Skeletal muscle satellite cell (primary cell): ENCODE measurements around the gene UBR4.

Experiments
- H3K27me3 ChIP-seq: 2 replicates; pipeline ENCODE4 v1.7.0; 2013; ENCODE audit warnings: low read length; ENCODE audit not compliant: control insufficient read depth, insufficient read depth
- H3K36me3 ChIP-seq: 2 replicates; pipeline ENCODE4 v1.7.0; 2013; ENCODE audit warnings: mild to moderate bottlenecking, control low read depth, low read length; ENCODE audit not compliant: insufficient read depth
- H3K4me1 ChIP-seq: 2 replicates; pipeline ENCODE4 v1.7.0; 2013; ENCODE audit warnings: low read length; ENCODE audit not compliant: control insufficient read depth, insufficient read depth
- H3K4me2 ChIP-seq: 2 replicates; pipeline ENCODE4 v1.7.0; 2013; ENCODE audit warnings: mild to moderate bottlenecking, low read length
- H3K4me3 ChIP-seq: 2 replicates; pipeline ENCODE4 v1.7.0; 2013; ENCODE audit warnings: low read length
- H3K9ac ChIP-seq: 2 replicates; pipeline ENCODE4 v1.7.0; 2013; ENCODE audit warnings: mild to moderate bottlenecking, low read depth, low read length, moderate library complexity
- H3K9me3 ChIP-seq: replicated peaks from 2 replicates; pipeline ENCODE4 v1.7.0; 2013; ENCODE audit warnings: mild to moderate bottlenecking, control low read depth, low read length

The UBR4 gene

GRCh38 chr1:19157653-19158052, 52.4 kb downstream of the UBR4 start:
- Histone ChIP-seq H3K9ac (no peak overlapping the region), H3K9me3 (no peaks in the 10 kb centered on the region), H3K4me2 (no peak overlapping the region), H3K4me1 (no peaks in the 10 kb centered on the region), H3K4me3 (no peak overlapping the region), H3K36me3 (peaks cover 100% of the 10 kb centered on the region), H3K27me3 (no peaks in the 10 kb centered on the region)

- H3K4me2 ChIP-seq, result no peak overlapping the region
- H3K9me3 ChIP-seq, result no peaks in the 10 kb centered on the region
- peaks cover 100% of the 10 kb centered on the region for H3K36me3 ChIP-seq
- H3K4me1 ChIP-seq, result no peaks in the 10 kb centered on the region
- H3K4me3 ChIP-seq, result no peak overlapping the region
- no peak overlapping the region for H3K9ac ChIP-seq
- no peaks in the 10 kb centered on the region for H3K27me3 ChIP-seq
Measured at GRCh38 chr1:19156676-19157075, 53.4 kb downstream of the UBR4 start.

- H3K27me3 ChIP-seq, result no peaks in the 10 kb centered on the region
- peaks cover 100% of the 10 kb centered on the region for H3K36me3 ChIP-seq
- no peak overlapping the region for H3K9ac ChIP-seq
- H3K4me2 ChIP-seq, result no peak overlapping the region
- no peaks in the 10 kb centered on the region for H3K4me1 ChIP-seq
- H3K4me3 ChIP-seq, result no peak overlapping the region
- no peaks in the 10 kb centered on the region for H3K9me3 ChIP-seq
Measured at GRCh38 chr1:19154876-19155275, 55.2 kb downstream of the UBR4 start.

DNA sequence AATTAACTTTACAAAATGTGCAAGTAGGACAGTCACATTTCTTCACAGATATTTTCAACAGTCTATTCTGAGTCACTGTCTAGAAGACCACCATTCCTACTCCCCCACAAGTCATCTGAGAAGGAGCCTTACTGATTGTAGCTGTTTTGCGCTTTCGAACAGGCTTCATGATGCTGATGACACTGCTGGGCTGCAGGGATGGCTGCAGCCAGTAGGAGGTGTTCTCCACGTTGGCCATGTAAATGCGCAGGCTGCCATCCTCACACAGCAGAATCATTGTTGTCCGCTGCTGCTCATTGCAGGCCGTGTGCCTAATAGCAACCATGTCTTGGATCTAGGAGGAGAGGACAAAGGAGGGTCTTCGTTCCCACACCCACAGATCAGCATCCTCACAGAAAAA, 56.9 kb downstream of the UBR4 start:
- H3K27me3 ChIP-seq, result no peaks in the 10 kb centered on the region
- peaks cover 100% of the 10 kb centered on the region for H3K36me3 ChIP-seq
- H3K9me3 ChIP-seq, result no peaks in the 10 kb centered on the region
- no peak overlapping the region for H3K9ac ChIP-seq
- no peaks in the 10 kb centered on the region for H3K4me1 ChIP-seq
- no peak overlapping the region for H3K4me3 ChIP-seq
- H3K4me2 ChIP-seq, result no peak overlapping the region

DNA sequence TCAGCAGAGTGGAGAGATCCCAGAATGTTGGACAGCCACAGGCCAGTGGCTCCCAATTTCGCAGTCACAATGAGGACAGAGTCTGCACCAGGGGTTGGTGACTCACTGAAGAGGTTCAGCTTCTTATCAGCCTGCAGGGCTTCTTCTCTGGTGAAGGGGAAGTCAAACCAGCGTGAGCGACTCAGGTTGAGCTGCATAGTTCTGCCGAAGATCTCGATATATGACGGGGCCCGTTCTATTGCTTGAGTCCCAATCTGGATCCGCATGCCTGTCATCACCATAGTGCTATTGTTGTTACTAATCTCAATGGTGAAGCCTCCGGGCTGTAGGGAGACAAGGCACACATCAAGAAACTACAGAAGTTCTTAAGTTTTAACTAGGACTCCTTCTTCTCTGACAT, 58.5 kb downstream of the UBR4 start:
- Histone ChIP-seq H3K4me2 (no peak overlapping the region), H3K9me3 (no peaks in the 10 kb centered on the region), H3K4me1 (no peaks in the 10 kb centered on the region), H3K4me3 (no peak overlapping the region), H3K27me3 (no peaks in the 10 kb centered on the region), H3K36me3 (peaks cover 100% of the 10 kb centered on the region), H3K9ac (no peak overlapping the region)

DNA sequence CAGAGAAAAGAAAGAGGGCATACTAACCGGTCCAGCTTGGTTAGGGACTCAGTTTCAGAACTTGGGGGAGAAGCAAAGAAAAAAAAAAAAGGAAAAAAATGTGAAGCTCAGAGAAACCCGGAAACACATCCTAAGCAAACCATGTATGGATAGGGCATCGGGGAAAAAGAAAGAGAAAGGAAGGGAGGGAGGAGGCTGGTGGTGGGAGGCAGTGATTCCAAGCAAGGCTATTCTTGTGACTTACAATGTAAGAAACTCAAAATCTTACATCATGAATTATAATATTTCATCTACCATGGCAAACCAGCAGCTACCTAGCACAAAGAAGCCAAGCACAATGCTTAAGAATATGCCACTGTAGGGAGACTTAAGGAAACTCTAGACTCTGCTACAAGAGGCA, 60.3 kb downstream of the UBR4 start:
- H3K36me3 ChIP-seq, result peaks cover 100% of the 10 kb centered on the region
- H3K4me2 ChIP-seq, result no peak overlapping the region
- no peaks in the 10 kb centered on the region for H3K27me3 ChIP-seq
- no peaks in the 10 kb centered on the region for H3K4me1 ChIP-seq
- no peak overlapping the region for H3K9ac ChIP-seq
- no peaks in the 10 kb centered on the region for H3K9me3 ChIP-seq
- H3K4me3 ChIP-seq, result no peak overlapping the region

DNA sequence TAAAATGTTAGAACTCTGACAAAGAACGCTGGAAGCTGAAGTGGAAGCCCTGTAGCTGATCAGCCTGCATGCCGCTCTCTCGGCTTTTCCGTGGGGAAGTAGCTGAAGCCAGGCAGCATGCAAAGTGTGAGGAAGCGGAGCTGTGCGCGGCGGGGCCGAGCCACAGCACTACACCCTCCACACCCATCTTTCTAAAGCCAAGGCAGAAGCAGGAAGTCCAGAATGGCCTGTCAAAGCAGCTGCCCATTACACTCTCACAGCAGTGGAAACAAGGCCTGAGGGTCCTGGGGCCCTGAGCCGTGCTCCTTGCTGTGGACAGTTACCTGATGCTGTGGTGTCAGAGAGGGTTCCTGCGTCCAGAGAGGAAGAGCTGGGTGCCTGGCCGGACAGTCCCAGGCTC, 69.6 kb downstream of the UBR4 start:
- Histone ChIP-seq H3K36me3 (peaks cover 91% of the 10 kb centered on the region), H3K4me3 (no peak overlapping the region), H3K4me1 (no peaks in the 10 kb centered on the region), H3K9me3 (no peaks in the 10 kb centered on the region), H3K4me2 (no peak overlapping the region), H3K27me3 (no peaks in the 10 kb centered on the region), H3K9ac (no peak overlapping the region)

GRCh38 chr1:19139711-19140110, 70.4 kb downstream of the UBR4 start:
- no peak overlapping the region for H3K4me2 ChIP-seq
- no peaks in the 10 kb centered on the region for H3K9me3 ChIP-seq
- no peak overlapping the region for H3K9ac ChIP-seq
- H3K4me3 ChIP-seq, result no peak overlapping the region
- H3K27me3 ChIP-seq, result no peaks in the 10 kb centered on the region
- no peaks in the 10 kb centered on the region for H3K4me1 ChIP-seq
- peaks cover 91% of the 10 kb centered on the region for H3K36me3 ChIP-seq

- Histone ChIP-seq H3K27me3 (no peaks in the 10 kb centered on the region), H3K9ac (no peak overlapping the region), H3K4me3 (no peak overlapping the region), H3K9me3 (no peaks in the 10 kb centered on the region), H3K4me2 (no peak overlapping the region), H3K4me1 (no peaks in the 10 kb centered on the region), H3K36me3 (peaks cover 90% of the 10 kb centered on the region)
Measured at GRCh38 chr1:19138958-19139581, 71.0 kb downstream of the UBR4 start.

GRCh38 chr1:19138331-19138730, 71.7 kb downstream of the UBR4 start:
- H3K9me3 ChIP-seq, result no peaks in the 10 kb centered on the region
- no peak overlapping the region for H3K9ac ChIP-seq
- no peaks in the 10 kb centered on the region for H3K27me3 ChIP-seq
- no peak overlapping the region for H3K4me2 ChIP-seq
- no peak overlapping the region for H3K4me3 ChIP-seq
- H3K4me1 ChIP-seq, result no peaks in the 10 kb centered on the region
- H3K36me3 ChIP-seq, result peaks cover 87% of the 10 kb centered on the region

DNA sequence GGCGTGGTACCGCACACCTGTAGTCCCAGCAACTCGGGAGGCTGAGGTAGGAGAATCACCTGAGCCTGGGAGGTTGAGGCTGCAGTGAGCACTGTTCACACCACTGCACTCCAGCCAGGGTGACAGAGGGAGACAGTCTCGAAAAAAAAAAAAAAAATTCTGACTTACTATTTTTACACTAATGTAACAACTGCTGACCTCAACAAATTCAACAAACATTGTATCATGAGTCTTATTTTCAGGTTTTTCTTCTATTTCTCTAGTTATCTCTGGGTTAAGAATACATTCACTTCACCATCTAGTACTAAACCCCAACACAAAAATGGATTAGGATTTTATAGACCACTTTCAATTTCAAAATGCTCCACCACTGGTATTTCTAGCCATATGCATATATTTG, 72.9 kb downstream of the UBR4 start:
- H3K9me3 ChIP-seq, result no peaks in the 10 kb centered on the region
- no peak overlapping the region for H3K9ac ChIP-seq
- H3K27me3 ChIP-seq, result no peaks in the 10 kb centered on the region
- no peak overlapping the region for H3K4me2 ChIP-seq
- peaks cover 93% of the 10 kb centered on the region for H3K36me3 ChIP-seq
- H3K4me3 ChIP-seq, result no peak overlapping the region
- no peaks in the 10 kb centered on the region for H3K4me1 ChIP-seq

- Histone ChIP-seq H3K4me2 (no peak overlapping the region), H3K4me3 (no peak overlapping the region), H3K27me3 (no peaks in the 10 kb centered on the region), H3K9ac (no peak overlapping the region), H3K4me1 (no peaks in the 10 kb centered on the region), H3K9me3 (no peaks in the 10 kb centered on the region), H3K36me3 (peaks cover 86% of the 10 kb centered on the region)
Measured at GRCh38 chr1:19133360-19133759, 76.7 kb downstream of the UBR4 start.
